ENCODE results near the gene MYO9B. TPM values are rescaled to one million over a fixed set of nuclear protein-coding genes. Genes with fewer than 3 reads are reported as not detected.

MYO9B gene
- total and polyA plus RNA-seq, 2 of the 13 experiments (the other 11 are each of a cell fraction or from before 2014, with no cell fraction given): 18.0 to 18.3 TPM

DNA sequence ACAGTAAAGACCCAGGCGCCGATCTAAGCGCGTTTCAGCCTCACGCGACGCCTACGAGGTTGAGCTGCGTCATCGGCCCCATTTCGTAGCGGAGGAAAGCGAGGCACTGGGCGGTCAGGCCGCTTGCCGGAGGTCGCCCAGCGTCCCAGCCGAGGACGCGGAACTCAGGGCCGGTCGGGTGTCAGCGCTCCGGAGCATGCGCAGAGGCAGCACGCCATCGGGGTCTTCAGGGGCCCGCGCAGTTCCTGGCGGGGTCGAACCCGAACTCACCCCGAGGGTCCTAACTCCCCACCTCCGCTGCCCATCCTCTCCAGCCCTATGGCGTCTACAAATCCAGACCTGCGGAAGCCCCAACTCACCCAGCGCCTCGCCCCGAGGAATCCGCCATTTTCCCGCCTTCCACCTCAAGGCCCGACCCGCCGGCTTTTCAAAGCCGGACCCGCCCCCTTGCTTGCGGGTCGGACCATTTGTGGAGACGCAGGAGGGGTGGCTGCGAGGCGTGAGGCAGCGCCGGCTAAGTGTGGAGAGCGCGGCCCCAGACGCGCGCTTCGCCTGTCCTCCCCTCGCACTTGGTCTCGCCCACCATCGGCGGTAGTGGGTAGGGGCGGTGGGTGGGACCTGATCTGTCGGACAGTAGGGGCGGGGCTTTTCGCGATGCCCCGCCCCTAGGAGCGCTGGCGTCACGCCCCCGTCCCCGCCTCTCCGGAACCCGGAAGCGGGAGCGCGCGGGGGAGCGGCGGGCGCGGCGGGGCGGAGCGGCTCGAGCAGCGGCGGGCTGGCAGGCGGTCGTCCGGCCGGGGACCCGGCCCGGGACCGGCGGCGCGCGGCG lies at the start of gene MYO9B, which contains the start of gene HAUS8 (continued):
- TF ChIP-seq ZNF230 (CRISPR knock-in tag; IDR thresholded peaks at IDR 0.05): peak; percentile 68; the same call in 1 of the 2 replicates
- TF ChIP-seq, protein P1, sequence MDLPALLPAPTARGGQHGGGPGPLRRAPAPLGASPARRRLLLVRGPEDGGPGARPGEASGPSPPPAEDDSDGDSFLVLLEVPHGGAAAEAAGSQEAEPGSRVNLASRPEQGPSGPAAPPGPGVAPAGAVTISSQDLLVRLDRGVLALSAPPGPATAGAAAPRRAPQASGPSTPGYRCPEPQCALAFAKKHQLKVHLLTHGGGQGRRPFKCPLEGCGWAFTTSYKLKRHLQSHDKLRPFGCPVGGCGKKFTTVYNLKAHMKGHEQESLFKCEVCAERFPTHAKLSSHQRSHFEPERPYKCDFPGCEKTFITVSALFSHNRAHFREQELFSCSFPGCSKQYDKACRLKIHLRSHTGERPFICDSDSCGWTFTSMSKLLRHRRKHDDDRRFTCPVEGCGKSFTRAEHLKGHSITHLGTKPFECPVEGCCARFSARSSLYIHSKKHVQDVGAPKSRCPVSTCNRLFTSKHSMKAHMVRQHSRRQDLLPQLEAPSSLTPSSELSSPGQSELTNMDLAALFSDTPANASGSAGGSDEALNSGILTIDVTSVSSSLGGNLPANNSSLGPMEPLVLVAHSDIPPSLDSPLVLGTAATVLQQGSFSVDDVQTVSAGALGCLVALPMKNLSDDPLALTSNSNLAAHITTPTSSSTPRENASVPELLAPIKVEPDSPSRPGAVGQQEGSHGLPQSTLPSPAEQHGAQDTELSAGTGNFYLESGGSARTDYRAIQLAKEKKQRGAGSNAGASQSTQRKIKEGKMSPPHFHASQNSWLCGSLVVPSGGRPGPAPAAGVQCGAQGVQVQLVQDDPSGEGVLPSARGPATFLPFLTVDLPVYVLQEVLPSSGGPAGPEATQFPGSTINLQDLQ (CRISPR knock-in tag; IDR thresholded peaks at IDR 0.05): 0 out of 2 replicates have a peak, but pooled peaks have one; percentile 26
- 0 out of 2 replicates have a peak, but pooled peaks have one; percentile 41 for TF ChIP-seq RFX5 (IDR thresholded peaks at IDR 0.05; ENCODE audit: low read depth, low read length)
- no peak for TF ChIP-seq ZNF775 (CRISPR knock-in tag; IDR thresholded peaks at IDR 0.05; ENCODE audit: borderline replicate concordance)
- TF ChIP-seq ZNF468 (CRISPR knock-in tag; IDR thresholded peaks at IDR 0.05): no peak
- TF ChIP-seq TCF7 (IDR thresholded peaks at IDR 0.05; ENCODE audit: low read depth): peak; percentile 80
- TF ChIP-seq ARID2 (CRISPR knock-in tag; IDR thresholded peaks at IDR 0.05; ENCODE audit: borderline replicate concordance): no peak
- TF ChIP-seq, protein P2, sequence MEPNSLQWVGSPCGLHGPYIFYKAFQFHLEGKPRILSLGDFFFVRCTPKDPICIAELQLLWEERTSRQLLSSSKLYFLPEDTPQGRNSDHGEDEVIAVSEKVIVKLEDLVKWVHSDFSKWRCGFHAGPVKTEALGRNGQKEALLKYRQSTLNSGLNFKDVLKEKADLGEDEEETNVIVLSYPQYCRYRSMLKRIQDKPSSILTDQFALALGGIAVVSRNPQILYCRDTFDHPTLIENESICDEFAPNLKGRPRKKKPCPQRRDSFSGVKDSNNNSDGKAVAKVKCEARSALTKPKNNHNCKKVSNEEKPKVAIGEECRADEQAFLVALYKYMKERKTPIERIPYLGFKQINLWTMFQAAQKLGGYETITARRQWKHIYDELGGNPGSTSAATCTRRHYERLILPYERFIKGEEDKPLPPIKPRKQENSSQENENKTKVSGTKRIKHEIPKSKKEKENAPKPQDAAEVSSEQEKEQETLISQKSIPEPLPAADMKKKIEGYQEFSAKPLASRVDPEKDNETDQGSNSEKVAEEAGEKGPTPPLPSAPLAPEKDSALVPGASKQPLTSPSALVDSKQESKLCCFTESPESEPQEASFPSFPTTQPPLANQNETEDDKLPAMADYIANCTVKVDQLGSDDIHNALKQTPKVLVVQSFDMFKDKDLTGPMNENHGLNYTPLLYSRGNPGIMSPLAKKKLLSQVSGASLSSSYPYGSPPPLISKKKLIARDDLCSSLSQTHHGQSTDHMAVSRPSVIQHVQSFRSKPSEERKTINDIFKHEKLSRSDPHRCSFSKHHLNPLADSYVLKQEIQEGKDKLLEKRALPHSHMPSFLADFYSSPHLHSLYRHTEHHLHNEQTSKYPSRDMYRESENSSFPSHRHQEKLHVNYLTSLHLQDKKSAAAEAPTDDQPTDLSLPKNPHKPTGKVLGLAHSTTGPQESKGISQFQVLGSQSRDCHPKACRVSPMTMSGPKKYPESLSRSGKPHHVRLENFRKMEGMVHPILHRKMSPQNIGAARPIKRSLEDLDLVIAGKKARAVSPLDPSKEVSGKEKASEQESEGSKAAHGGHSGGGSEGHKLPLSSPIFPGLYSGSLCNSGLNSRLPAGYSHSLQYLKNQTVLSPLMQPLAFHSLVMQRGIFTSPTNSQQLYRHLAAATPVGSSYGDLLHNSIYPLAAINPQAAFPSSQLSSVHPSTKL (CRISPR knock-in tag; IDR thresholded peaks at IDR 0.05): peak; percentile 5; the same call in 1 of the 2 replicates
- peak; percentile 87; the same call in 1 of the 2 replicates for TF ChIP-seq KDM4B (CRISPR knock-in tag; IDR thresholded peaks at IDR 0.05)
- TF ChIP-seq HNF4G (IDR thresholded peaks at IDR 0.05; ENCODE audit: borderline replicate concordance, low read depth, low read length): no peak
- TF ChIP-seq HNF4G (CRISPR knock-in tag; IDR thresholded peaks at IDR 0.05; ENCODE audit: borderline replicate concordance, low read depth): no peak
- no peak; the same call in 1 of the 2 replicates for TF ChIP-seq ZNF589 (CRISPR knock-in tag; conservative IDR thresholded peaks at IDR 0.05)
- TF ChIP-seq ZNF317 (CRISPR knock-in tag; IDR thresholded peaks at IDR 0.05): peak; percentile 46; the same call in 1 of the 2 replicates
- TF ChIP-seq, protein P3, sequence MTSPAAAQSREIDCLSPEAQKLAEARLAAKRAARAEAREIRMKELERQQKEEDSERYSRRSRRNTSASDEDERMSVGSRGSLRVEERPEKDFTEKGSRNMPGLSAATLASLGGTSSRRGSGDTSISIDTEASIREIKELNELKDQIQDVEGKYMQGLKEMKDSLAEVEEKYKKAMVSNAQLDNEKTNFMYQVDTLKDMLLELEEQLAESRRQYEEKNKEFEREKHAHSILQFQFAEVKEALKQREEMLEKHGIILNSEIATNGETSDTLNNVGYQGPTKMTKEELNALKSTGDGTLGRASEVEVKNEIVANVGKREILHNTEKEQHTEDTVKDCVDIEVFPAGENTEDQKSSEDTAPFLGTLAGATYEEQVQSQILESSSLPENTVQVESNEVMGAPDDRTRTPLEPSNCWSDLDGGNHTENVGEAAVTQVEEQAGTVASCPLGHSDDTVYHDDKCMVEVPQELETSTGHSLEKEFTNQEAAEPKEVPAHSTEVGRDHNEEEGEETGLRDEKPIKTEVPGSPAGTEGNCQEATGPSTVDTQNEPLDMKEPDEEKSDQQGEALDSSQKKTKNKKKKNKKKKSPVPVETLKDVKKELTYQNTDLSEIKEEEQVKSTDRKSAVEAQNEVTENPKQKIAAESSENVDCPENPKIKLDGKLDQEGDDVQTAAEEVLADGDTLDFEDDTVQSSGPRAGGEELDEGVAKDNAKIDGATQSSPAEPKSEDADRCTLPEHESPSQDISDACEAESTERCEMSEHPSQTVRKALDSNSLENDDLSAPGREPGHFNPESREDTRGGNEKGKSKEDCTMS (CRISPR knock-in tag; conservative IDR thresholded peaks at IDR 0.05): no peak
- TF ChIP-seq ZFP62 (CRISPR knock-in tag; IDR thresholded peaks at IDR 0.05): no peak
- TF ChIP-seq ZNF713 (CRISPR knock-in tag; IDR thresholded peaks at IDR 0.05): peak; percentile 89; the same call in 1 of the 2 replicates
- TF ChIP-seq RFX3 (CRISPR knock-in tag; IDR thresholded peaks at IDR 0.05): no peak
- no peak for TF ChIP-seq MIXL1 (CRISPR knock-in tag; IDR thresholded peaks at IDR 0.05)
- TF ChIP-seq HMGA1 (CRISPR knock-in tag; conservative IDR thresholded peaks at IDR 0.05): no peak
- TF ChIP-seq ZNF772 (CRISPR knock-in tag; IDR thresholded peaks at IDR 0.05): peak; percentile 51
- TF ChIP-seq TBL1XR1 (IDR thresholded peaks at IDR 0.05; ENCODE audit: borderline replicate concordance, low read length, partially characterized antibody): peak; percentile 11
